Kidney (tissue), 14 donors: ENCODE results near the gene COX8C. TPM values are rescaled to one million over a fixed set of nuclear protein-coding genes. Genes with fewer than 3 reads are reported as not detected.

Source experiments
- DNase-seq, 5 donors: peaks; one replicate each; pipeline ENCODE4 v3.0.0-alpha.2; 2013 to 2020
- FAIRE-seq: peaks from 2 replicates; lab custom pipeline; 2012; peaks lifted over from hg19 to GRCh38; lab: Jason Lieb, UNC
- H3K27ac ChIP-seq, 2 donors: one replicate each; pipeline ENCODE4 v1.7.0; 2013; ENCODE audit warnings: low read depth in 2 of 2, low read length in 2 of 2, inconsistent platforms in 1 of 2
- H3K27me3 ChIP-seq: one replicate; pipeline ENCODE4 v1.7.1; 2013; ENCODE audit warnings: low read length, inconsistent platforms; ENCODE audit not compliant: control insufficient read depth, insufficient read depth
- H3K36me3 ChIP-seq, 3 donors: one replicate each; pipeline versions ENCODE4 v1.7.0 to v1.7.1; 2013; ENCODE audit warnings: low read length in 3 of 3, control low read depth in 1 of 3, inconsistent platforms in 1 of 3; ENCODE audit not compliant: insufficient read depth in 3 of 3, control insufficient read depth in 2 of 3
- H3K4me1 ChIP-seq, 3 donors: one replicate each; pipeline versions ENCODE4 v1.7.0 to v1.7.1; 2013; ENCODE audit warnings: low read length in 3 of 3, inconsistent platforms in 1 of 3, low read depth in 1 of 3; ENCODE audit not compliant: control insufficient read depth in 2 of 3, insufficient read depth in 2 of 3
- H3K4me3 ChIP-seq, 3 donors: one replicate each; pipeline versions ENCODE4 v1.7.0 to v1.8.1; 2013; ENCODE audit warnings: low read length in 3 of 3, control low read depth in 1 of 3, inconsistent platforms in 1 of 3
- H3K9ac ChIP-seq, 3 donors: one replicate each; pipeline versions ENCODE4 v1.7.0 to v1.7.1; 2013; ENCODE audit warnings: low read length in 3 of 3, control low read depth in 1 of 3, inconsistent platforms in 1 of 3
- H3K9me3 ChIP-seq, 3 donors: one replicate each; pipeline versions ENCODE4 v1.7.0 to v1.7.1; 2013; ENCODE audit warnings: low read length in 3 of 3, control low read depth in 1 of 3, inconsistent platforms in 1 of 3; ENCODE audit not compliant: control insufficient read depth in 2 of 3, insufficient read depth in 1 of 3
- CTCF ChIP-seq: IDR thresholded peaks from 3 replicates; pipeline ENCODE4 v1.5.1; 2012; ENCODE audit warnings: mild to moderate bottlenecking, moderate library complexity, borderline replicate concordance; ENCODE audit not compliant: insufficient read depth; ENCODE audit errors: extremely low read depth
- intact Hi-C: fragments of 100-400 bp; cut with DNase I; formaldehyde crosslinking; loops from one replicate; pipeline ENCODE4 v1.11.1; 2022
- polyA plus RNA-seq: library from polyadenylated mRNA; stranded (reverse); fragments of 350-450 nt; fragmentation: Illumina TruSeq; extraction: RNeasy Lipid Tissue Mini Kit (QIAGEN cat#74804); gene quantifications from one replicate; pipeline ENCODE4 v1.2.3, GENCODE V29; 2014; ENCODE audit warnings: low read depth, low replicate concordance; ENCODE audit not compliant: insufficient read depth
- total RNA-seq: library from RNA; stranded (reverse); fragmentation: NEBNext Ultra II Directional; extraction: Animal tissue kit (Norgen Biotek cat#: 25700); gene quantifications from one replicate; pipeline ENCODE4 v1.2.1, GENCODE V29; 2021
- donor health status: control.
- donor health status: control.
- donor health status: control.
- donor health status: control.
- donor health status: control.
- donor health status: DM: yes; HTN: yes; CAD: no.
- donor health status: Normal renal cell carcinoma (clear cell type).

COX8C gene
- total and polyA plus RNA-seq, 2 donors from 2014 or later = not detected

GRCh38 chr14:93315575-93315974 lies 31.4 kb upstream of the COX8C start:
- Histone ChIP-seq H3K27ac (no peak overlapping the region), H3K9me3 (no peaks in the 10 kb centered on the region), H3K36me3 (peaks cover 0 to 2% (median 0%) of the 10 kb centered on the region in 3 donors), H3K9ac (no peak overlapping the region), H3K4me1 (peaks cover 3 to 15% (median 13%) of the 10 kb centered on the region in 3 donors), H3K27me3 (no peaks in the 10 kb centered on the region), H3K4me3 (no peak overlapping the region)
- DNase-seq (no peak), FAIRE-seq (no peak)
- TF ChIP-seq CTCF = no peak
- intact Hi-C loops = no loop called here

- FAIRE-seq (no peak), DNase-seq (no peak)
- Histone ChIP-seq H3K9ac (no peak overlapping the region), H3K27me3 (no peaks in the 10 kb centered on the region), H3K27ac (peak overlapping the region; percentile 29 to 59), H3K4me1 (peaks cover 3 to 15% (median 10%) of the 10 kb centered on the region in 3 donors), H3K36me3 (peaks cover 0 to 2% (median 0%) of the 10 kb centered on the region in 3 donors), H3K9me3 (no peaks in the 10 kb centered on the region), H3K4me3 (no peak overlapping the region)
- no peak for TF ChIP-seq CTCF
- intact Hi-C loops = no loop called here
These were observed 30.3 kb upstream of the COX8C start for GRCh38 chr14:93316716-93317115.

GRCh38 chr14:93317210-93317874 lies 29.6 kb upstream of the COX8C start:
- intact Hi-C loops = no loop called here
- H3K4me1 ChIP-seq = peaks cover 3 to 15% (median 10%) of the 10 kb centered on the region in 3 donors
- no peak for FAIRE-seq

More at GRCh38 chr14:93317210-93317874, 29.6 kb upstream of the COX8C start:
- Histone ChIP-seq H3K9ac (no peak overlapping the region), H3K4me3 (no peak overlapping the region), H3K9me3 (no peaks in the 10 kb centered on the region), H3K27ac (peak overlapping the region in 1 of 2 donors; percentile 51), H3K36me3 (peaks cover 0 to 2% (median 0%) of the 10 kb centered on the region in 3 donors), H3K27me3 (no peaks in the 10 kb centered on the region)
- DNase-seq = no peak
- no peak for TF ChIP-seq CTCF
